ENCODE data around the gene ALPI.
"Not testable (repeated sequence)": the region's sequence is repeated elsewhere in the genome, so short reads cannot be mapped to it uniquely, and the experiment has no call there.

DNA sequence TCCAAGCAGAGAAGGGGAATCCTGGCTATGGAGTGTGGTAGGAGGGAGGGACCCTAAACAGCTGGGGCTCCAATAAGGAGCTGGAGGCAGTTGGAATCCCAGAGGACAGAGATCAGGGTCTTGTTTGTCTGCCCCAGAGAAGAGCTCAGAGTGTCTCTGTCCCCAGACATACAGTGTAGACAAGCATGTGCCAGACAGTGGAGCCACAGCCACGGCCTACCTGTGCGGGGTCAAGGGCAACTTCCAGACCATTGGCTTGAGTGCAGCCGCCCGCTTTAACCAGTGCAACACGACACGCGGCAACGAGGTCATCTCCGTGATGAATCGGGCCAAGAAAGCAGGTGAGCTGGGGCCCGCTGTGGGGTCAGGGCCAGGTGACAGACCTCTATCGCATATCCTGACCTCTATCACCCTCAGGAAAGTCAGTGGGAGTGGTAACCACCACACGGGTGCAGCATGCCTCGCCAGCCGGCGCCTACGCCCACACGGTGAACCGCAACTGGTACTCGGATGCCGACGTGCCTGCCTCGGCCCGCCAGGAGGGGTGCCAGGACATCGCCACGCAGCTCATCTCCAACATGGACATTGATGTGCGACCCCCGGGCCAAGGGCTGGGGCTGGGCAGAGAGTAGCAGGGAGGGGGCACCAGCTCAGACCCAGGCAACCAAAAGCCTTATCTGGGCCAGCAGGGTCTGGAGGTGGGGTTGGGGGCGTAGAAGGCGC is 48.4 kb upstream of the ALPI start:
- not testable (repeated sequence) for TF ChIP-seq ZNF274 (IDR thresholded peaks at IDR 0.05; ENCODE audit: low read depth, low read length); POLR2A (IDR thresholded peaks at IDR 0.05; ENCODE audit: borderline replicate concordance, extremely low read depth, insufficient read depth, insufficient read length)

Data from HCT116 (cell line).